ENCODE results near the gene TCEA3.

DNA sequence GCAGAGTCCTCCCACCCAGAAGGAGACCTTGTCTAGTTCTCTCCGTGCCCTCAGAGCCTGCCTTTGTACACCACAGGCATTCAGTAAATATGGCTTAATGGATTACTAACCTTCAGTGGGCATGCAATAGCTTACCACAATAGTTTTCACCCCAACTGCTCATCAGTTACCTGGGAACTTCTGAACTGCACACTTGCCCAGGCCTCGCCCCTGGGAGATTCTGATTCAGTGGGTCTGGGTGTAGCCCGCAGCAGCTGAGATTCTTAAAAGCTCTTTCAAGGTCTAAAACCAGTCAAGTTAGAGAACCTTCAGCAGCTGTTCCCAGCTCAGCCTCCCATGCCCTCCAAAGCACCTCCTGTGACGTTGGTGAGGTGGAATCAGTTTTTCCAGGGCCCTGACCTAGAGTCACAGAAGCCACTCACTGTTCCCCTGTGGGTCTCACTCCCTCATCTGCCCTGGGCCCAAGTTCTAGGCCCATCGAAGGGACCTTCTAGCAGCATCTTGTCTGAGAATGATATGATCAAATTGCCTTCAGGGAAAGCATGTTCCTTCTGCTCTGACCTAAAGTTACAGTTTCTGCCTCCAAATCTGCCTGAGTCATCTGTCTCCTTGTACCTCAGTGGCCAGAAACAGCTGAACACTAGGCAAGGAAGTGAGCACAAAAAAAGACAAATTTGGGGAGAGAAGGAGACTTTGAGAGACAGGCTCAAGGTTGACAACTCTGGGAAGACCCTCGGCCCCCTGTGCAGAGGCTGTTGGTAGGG lies 48.7 kb upstream of the TCEA3 start:
- no peak for TF ChIP-seq LARP7 (IDR thresholded peaks at IDR 0.05)
- TF ChIP-seq, protein P1, sequence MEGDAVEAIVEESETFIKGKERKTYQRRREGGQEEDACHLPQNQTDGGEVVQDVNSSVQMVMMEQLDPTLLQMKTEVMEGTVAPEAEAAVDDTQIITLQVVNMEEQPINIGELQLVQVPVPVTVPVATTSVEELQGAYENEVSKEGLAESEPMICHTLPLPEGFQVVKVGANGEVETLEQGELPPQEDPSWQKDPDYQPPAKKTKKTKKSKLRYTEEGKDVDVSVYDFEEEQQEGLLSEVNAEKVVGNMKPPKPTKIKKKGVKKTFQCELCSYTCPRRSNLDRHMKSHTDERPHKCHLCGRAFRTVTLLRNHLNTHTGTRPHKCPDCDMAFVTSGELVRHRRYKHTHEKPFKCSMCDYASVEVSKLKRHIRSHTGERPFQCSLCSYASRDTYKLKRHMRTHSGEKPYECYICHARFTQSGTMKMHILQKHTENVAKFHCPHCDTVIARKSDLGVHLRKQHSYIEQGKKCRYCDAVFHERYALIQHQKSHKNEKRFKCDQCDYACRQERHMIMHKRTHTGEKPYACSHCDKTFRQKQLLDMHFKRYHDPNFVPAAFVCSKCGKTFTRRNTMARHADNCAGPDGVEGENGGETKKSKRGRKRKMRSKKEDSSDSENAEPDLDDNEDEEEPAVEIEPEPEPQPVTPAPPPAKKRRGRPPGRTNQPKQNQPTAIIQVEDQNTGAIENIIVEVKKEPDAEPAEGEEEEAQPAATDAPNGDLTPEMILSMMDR (IDR thresholded peaks at IDR 0.05 in 2 of 3, conservative IDR thresholded peaks at IDR 0.05 in 1 of 3; ENCODE audit: control insufficient read depth in 2 of 3, extremely low read depth in 1 of 3, insufficient read depth in 1 of 3, low read depth in 3 of 3, low read length in 3 of 3), result no peak
- TF ChIP-seq EP300 (IDR thresholded peaks at IDR 0.05; ENCODE audit: borderline replicate concordance in 1 of 2, control insufficient read depth in 1 of 2, low read depth in 2 of 2, low read length in 2 of 2), result no peak
- TF ChIP-seq, protein P2, sequence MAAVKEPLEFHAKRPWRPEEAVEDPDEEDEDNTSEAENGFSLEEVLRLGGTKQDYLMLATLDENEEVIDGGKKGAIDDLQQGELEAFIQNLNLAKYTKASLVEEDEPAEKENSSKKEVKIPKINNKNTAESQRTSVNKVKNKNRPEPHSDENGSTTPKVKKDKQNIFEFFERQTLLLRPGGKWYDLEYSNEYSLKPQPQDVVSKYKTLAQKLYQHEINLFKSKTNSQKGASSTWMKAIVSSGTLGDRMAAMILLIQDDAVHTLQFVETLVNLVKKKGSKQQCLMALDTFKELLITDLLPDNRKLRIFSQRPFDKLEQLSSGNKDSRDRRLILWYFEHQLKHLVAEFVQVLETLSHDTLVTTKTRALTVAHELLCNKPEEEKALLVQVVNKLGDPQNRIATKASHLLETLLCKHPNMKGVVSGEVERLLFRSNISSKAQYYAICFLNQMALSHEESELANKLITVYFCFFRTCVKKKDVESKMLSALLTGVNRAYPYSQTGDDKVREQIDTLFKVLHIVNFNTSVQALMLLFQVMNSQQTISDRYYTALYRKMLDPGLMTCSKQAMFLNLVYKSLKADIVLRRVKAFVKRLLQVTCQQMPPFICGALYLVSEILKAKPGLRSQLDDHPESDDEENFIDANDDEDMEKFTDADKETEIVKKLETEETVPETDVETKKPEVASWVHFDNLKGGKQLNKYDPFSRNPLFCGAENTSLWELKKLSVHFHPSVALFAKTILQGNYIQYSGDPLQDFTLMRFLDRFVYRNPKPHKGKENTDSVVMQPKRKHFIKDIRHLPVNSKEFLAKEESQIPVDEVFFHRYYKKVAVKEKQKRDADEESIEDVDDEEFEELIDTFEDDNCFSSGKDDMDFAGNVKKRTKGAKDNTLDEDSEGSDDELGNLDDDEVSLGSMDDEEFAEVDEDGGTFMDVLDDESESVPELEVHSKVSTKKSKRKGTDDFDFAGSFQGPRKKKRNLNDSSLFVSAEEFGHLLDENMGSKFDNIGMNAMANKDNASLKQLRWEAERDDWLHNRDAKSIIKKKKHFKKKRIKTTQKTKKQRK (IDR thresholded peaks at IDR 0.05; ENCODE audit: low read depth, low read length), result no peak
- TF ChIP-seq RAD21 (IDR thresholded peaks at IDR 0.05; ENCODE audit: insufficient read depth, low read depth, low read length), result no peak
- TF ChIP-seq SUZ12 (IDR thresholded peaks at IDR 0.05; ENCODE audit: unreplicated experiment), result no peak
- no peak for TF ChIP-seq ZZZ3 (IDR thresholded peaks at IDR 0.05; ENCODE audit: control insufficient read depth, insufficient read length, low read depth)
- TF ChIP-seq CREM (IDR thresholded peaks at IDR 0.05; ENCODE audit: low read depth), result no peak
- no peak for TF ChIP-seq CEBPB (IDR thresholded peaks at IDR 0.05; ENCODE audit: borderline replicate concordance in 1 of 2, low read depth in 2 of 2, low read length in 2 of 2)
- no peak for TF ChIP-seq JUND (IDR thresholded peaks at IDR 0.05; ENCODE audit: low read depth, low read length)
